ENCODE measurements around the gene MAPK1.

- TF ChIP-seq CTCF (tag by site-specific recombination; IDR thresholded peaks at IDR 0.05) = no peak
- TF ChIP-seq ZNF707 (tag by site-specific recombination; IDR thresholded peaks at IDR 0.05) = no peak
- no peak for TF ChIP-seq ZNF580 (tag by site-specific recombination; IDR thresholded peaks at IDR 0.05)
- no peak for TF ChIP-seq ZNF398 (tag by site-specific recombination; IDR thresholded peaks at IDR 0.05)
- no peak for TF ChIP-seq SALL2 (tag by site-specific recombination; IDR thresholded peaks at IDR 0.05; ENCODE audit: borderline replicate concordance)
- no peak for TF ChIP-seq SP2 (tag by site-specific recombination; IDR thresholded peaks at IDR 0.05)
These were observed 106.8 kb downstream of the MAPK1 start for GRCh38 chr22:21760640-21761039.

Data from HEK293 (cell line).